ENCODE data around the gene RAP1GAP2.

The RAP1GAP2 gene

DNA sequence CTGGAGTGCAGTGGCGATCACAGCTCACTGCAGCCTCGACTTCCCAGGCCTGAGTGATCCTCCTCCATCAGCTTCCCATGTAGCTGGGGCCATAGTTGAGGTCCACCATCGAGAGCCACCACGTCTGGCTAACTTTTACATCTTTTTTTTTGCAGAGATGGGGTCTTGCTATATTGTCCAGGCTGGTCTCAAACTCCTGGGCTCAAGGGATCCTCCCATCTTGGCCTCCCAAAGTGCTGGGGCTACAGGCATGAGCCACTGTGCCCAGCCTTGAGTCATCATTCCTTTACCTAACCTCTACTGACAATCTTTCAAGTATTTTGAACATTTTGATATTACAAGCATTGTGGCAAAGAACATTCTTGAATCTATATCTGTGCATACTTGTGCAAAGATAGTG lies 37.4 kb upstream of the RAP1GAP2 start:
- DNase-seq (ENCODE audit: low read depth): no peak
- TF ChIP-seq, protein P1, sequence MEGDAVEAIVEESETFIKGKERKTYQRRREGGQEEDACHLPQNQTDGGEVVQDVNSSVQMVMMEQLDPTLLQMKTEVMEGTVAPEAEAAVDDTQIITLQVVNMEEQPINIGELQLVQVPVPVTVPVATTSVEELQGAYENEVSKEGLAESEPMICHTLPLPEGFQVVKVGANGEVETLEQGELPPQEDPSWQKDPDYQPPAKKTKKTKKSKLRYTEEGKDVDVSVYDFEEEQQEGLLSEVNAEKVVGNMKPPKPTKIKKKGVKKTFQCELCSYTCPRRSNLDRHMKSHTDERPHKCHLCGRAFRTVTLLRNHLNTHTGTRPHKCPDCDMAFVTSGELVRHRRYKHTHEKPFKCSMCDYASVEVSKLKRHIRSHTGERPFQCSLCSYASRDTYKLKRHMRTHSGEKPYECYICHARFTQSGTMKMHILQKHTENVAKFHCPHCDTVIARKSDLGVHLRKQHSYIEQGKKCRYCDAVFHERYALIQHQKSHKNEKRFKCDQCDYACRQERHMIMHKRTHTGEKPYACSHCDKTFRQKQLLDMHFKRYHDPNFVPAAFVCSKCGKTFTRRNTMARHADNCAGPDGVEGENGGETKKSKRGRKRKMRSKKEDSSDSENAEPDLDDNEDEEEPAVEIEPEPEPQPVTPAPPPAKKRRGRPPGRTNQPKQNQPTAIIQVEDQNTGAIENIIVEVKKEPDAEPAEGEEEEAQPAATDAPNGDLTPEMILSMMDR (conservative IDR thresholded peaks at IDR 0.05; ENCODE audit: low read depth, low read length): no peak
- H3K4me3 ChIP-seq (ENCODE audit: low read depth, low read length): no peak overlapping the region

GRCh38 chr17:2770129-2770528 lies 26.1 kb upstream of the RAP1GAP2 start:
- no peak overlapping the region for H3K4me3 ChIP-seq (ENCODE audit: low read depth, low read length)
- TF ChIP-seq, protein P1 (conservative IDR thresholded peaks at IDR 0.05; ENCODE audit: low read depth, low read length): no peak
- no peak for DNase-seq (ENCODE audit: low read depth)

DNA sequence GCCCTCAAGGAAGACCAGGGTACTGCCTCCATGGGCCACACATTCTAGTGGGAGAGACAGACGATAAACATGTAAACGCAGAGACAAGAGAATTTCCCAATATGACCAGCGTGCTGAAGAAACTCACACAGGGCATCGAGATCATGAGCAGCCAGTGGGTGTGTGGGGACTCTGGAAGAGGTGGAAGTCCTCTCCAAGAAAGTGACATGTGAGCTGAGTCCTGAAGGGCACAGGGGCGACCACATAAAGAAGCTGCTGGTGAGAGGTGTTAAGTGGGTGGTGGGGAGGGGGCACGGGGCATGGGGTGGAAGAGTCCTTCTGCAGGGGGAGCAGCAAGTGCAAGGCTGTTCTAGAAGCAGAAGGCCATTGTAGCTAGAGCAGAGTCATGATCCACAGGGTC lies 21.0 kb upstream of the RAP1GAP2 start:
- H3K4me3 ChIP-seq (ENCODE audit: low read depth, low read length): no peak overlapping the region
- TF ChIP-seq, protein P1 (conservative IDR thresholded peaks at IDR 0.05; ENCODE audit: low read depth, low read length): no peak
- no peak for DNase-seq (ENCODE audit: low read depth)

DNA sequence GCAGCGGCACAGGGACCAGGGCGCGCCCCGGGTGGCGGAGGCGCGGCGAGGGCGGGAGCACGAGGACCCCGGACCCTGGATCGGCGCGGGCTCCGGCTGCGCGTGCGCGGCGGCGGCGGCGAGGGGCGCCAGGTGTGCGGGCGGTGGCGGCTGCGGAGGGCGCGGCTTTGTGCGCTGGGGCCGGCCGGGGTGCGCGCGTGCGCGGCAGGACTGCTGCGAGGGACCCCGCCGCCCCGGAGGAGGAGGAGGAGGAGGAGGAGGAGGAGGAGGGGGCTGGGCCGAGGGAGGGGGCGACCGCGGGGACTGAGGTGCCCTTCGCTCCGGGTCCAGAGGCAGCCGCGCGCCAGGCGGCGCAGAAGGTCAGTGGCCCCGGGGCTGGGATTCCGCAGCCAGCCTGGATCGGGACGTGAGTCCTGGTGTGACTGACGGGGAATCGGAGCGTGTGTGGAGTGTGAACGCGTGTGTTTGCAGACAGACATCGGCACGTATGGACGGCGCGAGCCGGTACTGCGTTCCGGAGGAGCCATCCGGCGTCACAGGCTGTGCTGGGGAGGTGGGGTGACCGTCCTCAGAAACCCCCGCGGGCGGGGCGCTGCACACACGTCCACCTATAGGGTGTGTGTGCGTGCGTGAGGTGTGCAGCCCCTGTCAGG lies 19.5 kb upstream of the RAP1GAP2 start:
- DNase-seq (ENCODE audit: low read depth): no peak
- TF ChIP-seq, protein P1 (conservative IDR thresholded peaks at IDR 0.05; ENCODE audit: low read depth, low read length): no peak
- no peak overlapping the region for H3K4me3 ChIP-seq (ENCODE audit: low read depth, low read length)

GRCh38 chr17:2777242-2777867 lies 18.9 kb upstream of the RAP1GAP2 start:
- no peak for DNase-seq (ENCODE audit: low read depth)
- TF ChIP-seq, protein P1 (conservative IDR thresholded peaks at IDR 0.05; ENCODE audit: low read depth, low read length): no peak
- H3K4me3 ChIP-seq (ENCODE audit: low read depth, low read length): no peak overlapping the region

GRCh38 chr17:2778489-2778888 lies 17.7 kb upstream of the RAP1GAP2 start:
- no peak for DNase-seq (ENCODE audit: low read depth)
- TF ChIP-seq, protein P1 (conservative IDR thresholded peaks at IDR 0.05; ENCODE audit: low read depth, low read length): no peak
- H3K4me3 ChIP-seq (ENCODE audit: low read depth, low read length): no peak overlapping the region

DNA sequence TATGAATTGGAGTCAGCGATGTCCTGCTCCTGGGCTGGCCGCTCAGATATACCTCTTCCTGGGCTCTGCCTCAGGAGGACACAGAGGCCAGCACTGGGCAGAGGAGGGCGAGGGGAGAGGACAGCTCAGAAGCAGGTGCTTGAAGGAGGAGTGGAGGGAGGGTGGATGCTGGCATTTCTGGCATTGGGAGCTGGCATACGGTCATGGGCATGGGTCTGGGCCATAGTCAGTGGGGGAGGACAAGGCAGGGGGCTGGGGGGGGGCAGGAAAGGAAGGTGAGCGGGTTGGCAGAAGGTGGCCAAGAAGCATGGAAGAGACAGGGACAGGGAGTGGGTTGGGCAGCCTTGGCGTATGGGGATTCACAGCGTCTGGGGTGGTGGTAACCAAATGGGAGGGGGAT lies 16.7 kb upstream of the RAP1GAP2 start:
- no peak overlapping the region for H3K4me3 ChIP-seq (ENCODE audit: low read depth, low read length)
- DNase-seq (ENCODE audit: low read depth): no peak
- TF ChIP-seq, protein P1 (conservative IDR thresholded peaks at IDR 0.05; ENCODE audit: low read depth, low read length): no peak

Data from choroid plexus epithelial cell (primary cell).